ENCODE results near the gene POLRMT. TPM values are rescaled to one million over a fixed set of nuclear protein-coding genes. Genes with fewer than 3 reads are reported as not detected.

Gene POLRMT
- total and polyA plus RNA-seq, 2 experiments from 2014 or later, result 98.0 to 148 TPM

- TF ChIP-seq, protein P1, sequence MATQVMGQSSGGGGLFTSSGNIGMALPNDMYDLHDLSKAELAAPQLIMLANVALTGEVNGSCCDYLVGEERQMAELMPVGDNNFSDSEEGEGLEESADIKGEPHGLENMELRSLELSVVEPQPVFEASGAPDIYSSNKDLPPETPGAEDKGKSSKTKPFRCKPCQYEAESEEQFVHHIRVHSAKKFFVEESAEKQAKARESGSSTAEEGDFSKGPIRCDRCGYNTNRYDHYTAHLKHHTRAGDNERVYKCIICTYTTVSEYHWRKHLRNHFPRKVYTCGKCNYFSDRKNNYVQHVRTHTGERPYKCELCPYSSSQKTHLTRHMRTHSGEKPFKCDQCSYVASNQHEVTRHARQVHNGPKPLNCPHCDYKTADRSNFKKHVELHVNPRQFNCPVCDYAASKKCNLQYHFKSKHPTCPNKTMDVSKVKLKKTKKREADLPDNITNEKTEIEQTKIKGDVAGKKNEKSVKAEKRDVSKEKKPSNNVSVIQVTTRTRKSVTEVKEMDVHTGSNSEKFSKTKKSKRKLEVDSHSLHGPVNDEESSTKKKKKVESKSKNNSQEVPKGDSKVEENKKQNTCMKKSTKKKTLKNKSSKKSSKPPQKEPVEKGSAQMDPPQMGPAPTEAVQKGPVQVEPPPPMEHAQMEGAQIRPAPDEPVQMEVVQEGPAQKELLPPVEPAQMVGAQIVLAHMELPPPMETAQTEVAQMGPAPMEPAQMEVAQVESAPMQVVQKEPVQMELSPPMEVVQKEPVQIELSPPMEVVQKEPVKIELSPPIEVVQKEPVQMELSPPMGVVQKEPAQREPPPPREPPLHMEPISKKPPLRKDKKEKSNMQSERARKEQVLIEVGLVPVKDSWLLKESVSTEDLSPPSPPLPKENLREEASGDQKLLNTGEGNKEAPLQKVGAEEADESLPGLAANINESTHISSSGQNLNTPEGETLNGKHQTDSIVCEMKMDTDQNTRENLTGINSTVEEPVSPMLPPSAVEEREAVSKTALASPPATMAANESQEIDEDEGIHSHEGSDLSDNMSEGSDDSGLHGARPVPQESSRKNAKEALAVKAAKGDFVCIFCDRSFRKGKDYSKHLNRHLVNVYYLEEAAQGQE (IDR thresholded peaks at IDR 0.05; ENCODE audit: unreplicated experiment), result no peak
- no peak for TF ChIP-seq ZNF114 (CRISPR knock-in tag; IDR thresholded peaks at IDR 0.05)
- no peak for TF ChIP-seq STAT1 (IDR thresholded peaks at IDR 0.05; ENCODE audit: unreplicated experiment)
- no peak for TF ChIP-seq NANOG (IDR thresholded peaks at IDR 0.05; ENCODE audit: borderline replicate concordance)
- TF ChIP-seq, protein P2, sequence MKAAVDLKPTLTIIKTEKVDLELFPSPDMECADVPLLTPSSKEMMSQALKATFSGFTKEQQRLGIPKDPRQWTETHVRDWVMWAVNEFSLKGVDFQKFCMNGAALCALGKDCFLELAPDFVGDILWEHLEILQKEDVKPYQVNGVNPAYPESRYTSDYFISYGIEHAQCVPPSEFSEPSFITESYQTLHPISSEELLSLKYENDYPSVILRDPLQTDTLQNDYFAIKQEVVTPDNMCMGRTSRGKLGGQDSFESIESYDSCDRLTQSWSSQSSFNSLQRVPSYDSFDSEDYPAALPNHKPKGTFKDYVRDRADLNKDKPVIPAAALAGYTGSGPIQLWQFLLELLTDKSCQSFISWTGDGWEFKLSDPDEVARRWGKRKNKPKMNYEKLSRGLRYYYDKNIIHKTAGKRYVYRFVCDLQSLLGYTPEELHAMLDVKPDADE (IDR thresholded peaks at IDR 0.05), result no peak
- TF ChIP-seq JUNB (IDR thresholded peaks at IDR 0.05; ENCODE audit: unreplicated experiment), result no peak
- no peak for TF ChIP-seq CREB1 (CRISPR knock-in tag; IDR thresholded peaks at IDR 0.05; ENCODE audit: low read depth)
- no peak for TF ChIP-seq ZNF331 (CRISPR knock-in tag; IDR thresholded peaks at IDR 0.05; ENCODE audit: low read depth)
These were observed 22.4 kb downstream of the POLRMT start (continued) for GRCh38 chr19:610801-611480.

DNA sequence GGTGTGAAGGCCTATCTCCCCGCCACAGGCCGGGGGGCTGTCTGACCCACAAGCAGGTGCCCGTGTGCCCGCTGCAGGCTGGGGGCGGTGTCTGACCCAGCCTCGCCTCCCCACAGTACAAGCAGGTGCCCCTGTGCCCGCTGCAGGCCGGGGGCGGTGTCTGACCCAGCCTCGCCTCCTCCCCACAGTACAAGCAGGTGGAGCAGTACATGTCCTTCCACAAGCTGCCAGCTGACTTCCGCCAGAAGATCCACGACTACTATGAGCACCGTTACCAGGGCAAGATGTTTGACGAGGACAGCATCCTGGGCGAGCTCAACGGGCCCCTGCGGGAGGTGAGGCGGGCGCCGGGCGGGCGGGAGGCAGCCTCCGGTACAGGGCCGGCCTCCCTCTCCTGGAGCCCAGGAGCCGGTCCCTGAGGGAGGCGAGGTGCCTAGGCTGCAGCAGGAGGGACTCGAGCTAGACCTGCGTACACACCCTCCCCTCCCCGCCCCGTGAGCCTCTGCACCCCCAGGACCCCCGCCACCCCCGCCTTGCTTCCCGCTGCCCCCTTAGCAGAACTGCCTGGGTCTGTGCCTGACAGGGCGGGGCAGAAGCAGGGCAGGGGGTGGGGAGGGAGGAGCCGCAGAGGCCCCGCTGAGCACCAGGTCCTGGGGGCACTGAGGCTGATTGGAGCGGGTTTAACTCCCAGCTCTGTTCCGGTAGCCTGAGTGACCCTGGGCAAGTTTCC is 23.1 kb downstream of the POLRMT start:
- Mint-ChIP-seq H3K36me3 (ENCODE audit: low read depth) (peaks cover 5% of the 10 kb centered on the region; the same call in 1 of the 3 replicates), H3K27ac (no peak overlapping the region; the same call in 1 of the 2 replicates), H3K27me3 (ENCODE audit: insufficient read depth, low read depth, poor library complexity) (peaks cover 12% of the 10 kb centered on the region), H3K9me3 (peaks cover 8% of the 10 kb centered on the region; the same call in 1 of the 3 replicates), H3K4me1 (peaks cover 4% of the 10 kb centered on the region), H3K4me3 (no peak overlapping the region)
- H3K36me3 ChIP-seq (ENCODE audit: insufficient read depth), result no peaks in the 10 kb centered on the region
- H3K9me2 ChIP-seq (ENCODE audit: insufficient read depth), result no peaks in the 10 kb centered on the region
- H3K4me2 ChIP-seq, result no peak overlapping the region
- H3K27me3 ChIP-seq (ENCODE audit: insufficient read depth), result no peaks in the 10 kb centered on the region
- H3K79me2 ChIP-seq (replicated peaks; ENCODE audit: insufficient read depth), result no peaks in the 10 kb centered on the region
- no peak overlapping the region for H3K27ac ChIP-seq (ENCODE audit: low read depth)
- no peak overlapping the region for H2AFZ ChIP-seq
- no peaks in the 10 kb centered on the region for H3K4me1 ChIP-seq (ENCODE audit: insufficient read depth)
- peak; percentile 26; the same call in 2 of the 3 replicates for ATAC-seq
- no peaks in the 10 kb centered on the region; the same call in none of the 2 replicates for H4K20me1 ChIP-seq (replicated peaks; ENCODE audit: insufficient read depth)
- DNase-seq (ENCODE audit: low spot score), result no peak
- H3K4me3 ChIP-seq, result no peak overlapping the region
- TF ChIP-seq EZH2 (IDR thresholded peaks at IDR 0.05; ENCODE audit: low read depth, unreplicated experiment) (no peak), ZNF114 (CRISPR knock-in tag; IDR thresholded peaks at IDR 0.05) (no peak), EZH2phosphoT487 (IDR thresholded peaks at IDR 0.05; ENCODE audit: unreplicated experiment) (no peak), JUNB (IDR thresholded peaks at IDR 0.05; ENCODE audit: unreplicated experiment) (no peak), STAT1 (IDR thresholded peaks at IDR 0.05; ENCODE audit: unreplicated experiment) (no peak)
- TF ChIP-seq, protein P1 (IDR thresholded peaks at IDR 0.05; ENCODE audit: unreplicated experiment), result no peak
- TF ChIP-seq, protein P2 (IDR thresholded peaks at IDR 0.05), result no peak
- H3F3A ChIP-seq (replicated peaks; ENCODE audit: low read depth), result no peaks in the 10 kb centered on the region
